ENCODE measurements around the gene MEX3A. TPM values are rescaled to one million over a fixed set of nuclear protein-coding genes. Genes with fewer than 3 reads are reported as not detected.

Gene MEX3A
- total and polyA plus RNA-seq, 10 of the 15 experiments (the other 5 are each of a cell fraction or from before 2014, with no cell fraction given): 0.11 to 5.1 (median 1.7) TPM

GRCh38 chr1:156118177-156118868, 36.1 kb upstream of the MEX3A start:
- ChIA-PET RAD21 (ENCODE audit: unreplicated experiment) (interaction anchor here (1.1 to 22.2 kb wide), 4 partner anchors 10 to 36 kb away, joined by 3 to 695 read pairs (median 54); no protein-coding TSS in a partner anchor), CTCF (interaction anchor here (5.0 to 25.7 kb wide), 2 partner anchors 11 to 21 kb away, joined by 43 to 1294 read pairs; no protein-coding TSS in a partner anchor), POLR2A (interaction anchor here (0.8 to 12.7 kb wide), 7 partner anchors 10 to 245 kb away, joined by 3 to 128 read pairs (median 3); partner anchors contain the start of gene ARHGEF2), SMC1A (ENCODE audit: uncharacterized antibody, unreplicated experiment) (interaction anchor here (1.3 to 23.6 kb wide), 3 partner anchors 11 to 165 kb away, joined by 3 to 874 read pairs (median 92); no protein-coding TSS in a partner anchor)
- Histone ChIP-seq H3K79me2 (ENCODE audit: control insufficient read depth, insufficient read depth, low read length) (peaks cover 77% of the 10 kb centered on the region), H3K4me2 (ENCODE audit: control insufficient read depth, insufficient read depth) (peak overlapping the region; percentile 57), H3K9me3 (replicated peaks; ENCODE audit: control insufficient read depth, insufficient read depth, low read length) (no peaks in the 10 kb centered on the region), H3K4me1 (ENCODE audit: control insufficient read depth, insufficient read depth, low read length) (peaks cover 36% of the 10 kb centered on the region), H3K27ac (ENCODE audit: control insufficient read depth, insufficient read depth) (peak overlapping the region; percentile 24), H4K20me1 (ENCODE audit: control insufficient read depth, insufficient read depth) (no peaks in the 10 kb centered on the region), H3K27me3 (replicated peaks in 1 of 2; ENCODE audit: control insufficient read depth in 2 of 2, insufficient read depth in 2 of 2, low read length in 1 of 2) (no peaks in the 10 kb centered on the region), H2AFZ (ENCODE audit: control insufficient read depth, low read depth, low read length) (no peak overlapping the region), H3K4me3 (peak overlapping the region; percentile 49; the same call in 1 of the 2 replicates), H3K36me3 (ENCODE audit: control insufficient read depth in 2 of 2, insufficient read depth in 2 of 2, low read length in 1 of 2) (no peaks in the 10 kb centered on the region; a peak in 1 of 4 replicates), H3K9ac (ENCODE audit: control insufficient read depth, insufficient read depth, low read length) (peak overlapping the region; percentile 47)
- intact Hi-C loops (cut with micrococcal nuclease; ENCODE audit: unreplicated experiment): no loop called here
- FAIRE-seq (no peak), DNase-seq (ENCODE audit: low read depth, low spot score) (no peak), ATAC-seq (no peak)
- WGBS (ENCODE audit: insufficient coverage, insufficient replicate concordance, low lambda C conversion rate, missing lambda C conversion rate): 79% methylated on average over 8 of the region's 8 CpGs
- in situ Hi-C loops (cut with MboI): no loop called here
- TSS peak; percentile 29 for BruUV-seq (replicated peaks)
- 0 out of 2 replicates have a peak, but pooled peaks have one; percentile 30 for TF ChIP-seq IKZF1 (conservative IDR thresholded peaks at IDR 0.05)
- no peak for TF ChIP-seq ATF2 (IDR thresholded peaks at IDR 0.05; ENCODE audit: low read length)
- TF ChIP-seq, protein P1, sequence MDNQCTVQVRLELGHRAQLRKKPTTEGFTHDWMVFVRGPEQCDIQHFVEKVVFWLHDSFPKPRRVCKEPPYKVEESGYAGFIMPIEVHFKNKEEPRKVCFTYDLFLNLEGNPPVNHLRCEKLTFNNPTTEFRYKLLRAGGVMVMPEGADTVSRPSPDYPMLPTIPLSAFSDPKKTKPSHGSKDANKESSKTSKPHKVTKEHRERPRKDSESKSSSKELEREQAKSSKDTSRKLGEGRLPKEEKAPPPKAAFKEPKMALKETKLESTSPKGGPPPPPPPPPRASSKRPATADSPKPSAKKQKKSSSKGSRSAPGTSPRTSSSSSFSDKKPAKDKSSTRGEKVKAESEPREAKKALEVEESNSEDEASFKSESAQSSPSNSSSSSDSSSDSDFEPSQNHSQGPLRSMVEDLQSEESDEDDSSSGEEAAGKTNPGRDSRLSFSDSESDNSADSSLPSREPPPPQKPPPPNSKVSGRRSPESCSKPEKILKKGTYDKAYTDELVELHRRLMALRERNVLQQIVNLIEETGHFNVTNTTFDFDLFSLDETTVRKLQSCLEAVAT (IDR thresholded peaks at IDR 0.05): peak; percentile 56; the same call in 1 of the 2 replicates

Measured in GM12878 (cell line).